Muscle of back (tissue), 13 donors: ENCODE results near the gene NEO1. TPM values are rescaled to one million over a fixed set of nuclear protein-coding genes. Genes with fewer than 3 reads are reported as not detected.

Experiments
- DNase-seq, 3 donors: peaks; one replicate each; pipeline versions ENCODE4 v3.0.0 to v3.0.0-alpha.2; 2013
- long read RNA-seq, 9 donors: transcript quantifications; one replicate each; lab custom pipeline, GENCODE V29; 2026
- polyA plus RNA-seq, 10 donors: library from polyadenylated mRNA; unstranded; fragments of 120-200 nt; gene quantifications; one replicate each; pipeline ENCODE4 v1.2.1, GENCODE V29; 2013; ENCODE audit not compliant: insufficient read length in 10 of 10

Gene NEO1
- polyA plus RNA-seq: 10 to 100 TPM; 45.1 to 57.4 (median 49.9) TPM
- long read RNA-seq, donor 1: 0 reads
- long read RNA-seq, donor 2, partial matches to known transcripts: 0 of 1 reads
- long read RNA-seq, donor 2, other reads (novel, unspliced or antisense): 0 of 1 reads
- long read RNA-seq, donor 3: 0 reads
- long read RNA-seq, donor 4: 0 reads
- long read RNA-seq, donor 5: 0 reads
- long read RNA-seq, donor 6: 0 reads
- long read RNA-seq, donor 7: 0 reads
- long read RNA-seq, donor 8: 0 reads
- long read RNA-seq, donor 9: 0 reads

DNA sequence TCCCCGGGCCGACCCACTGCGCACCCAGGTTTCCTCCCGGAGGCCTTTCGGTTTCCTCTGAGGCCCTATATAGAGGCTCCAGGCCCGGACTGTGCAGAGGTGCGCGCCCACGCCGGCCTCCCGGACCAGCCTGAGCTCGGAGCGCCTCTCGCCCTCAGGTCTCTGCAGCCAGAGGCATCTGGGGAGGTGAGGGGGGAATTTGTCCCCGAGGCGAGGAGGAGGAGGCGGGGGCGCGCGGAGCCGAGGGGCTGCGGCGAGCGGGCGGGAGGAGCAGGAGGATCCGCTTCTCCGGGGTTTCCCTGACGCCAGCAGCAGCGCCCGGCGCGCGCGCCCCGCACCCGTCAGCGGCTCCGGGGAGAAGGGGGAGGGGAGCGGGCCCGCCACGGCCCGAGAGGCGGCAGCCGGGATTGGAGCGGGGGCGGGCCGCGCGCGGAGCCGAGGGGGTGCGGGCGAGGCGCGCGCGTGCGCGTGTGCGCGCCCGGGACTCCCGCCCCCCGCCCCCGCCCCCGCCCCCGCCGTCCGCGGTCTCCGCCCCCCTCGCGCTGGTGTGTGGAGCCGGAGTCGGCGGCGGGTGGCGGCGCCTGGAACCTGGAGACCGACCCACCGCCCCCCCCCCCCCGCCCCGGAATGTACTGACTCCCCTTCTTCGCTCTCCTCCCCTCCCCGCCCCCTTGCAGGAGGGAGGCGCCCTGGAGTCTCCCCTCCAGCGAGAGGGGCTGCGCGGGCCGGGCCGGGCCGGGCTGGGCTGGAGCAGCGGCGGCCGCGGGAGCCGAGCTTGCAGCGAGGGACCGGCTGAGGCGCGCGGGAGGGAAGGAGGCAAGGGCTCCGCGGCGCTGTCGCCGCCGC lies at the start of gene NEO1:
NEO1 (plus strand) TSS at position 657 of the 846 bp plus-strand sequence. CDS start 213 bp downstream, outside the sequence.
- DNase-seq: peak; percentile 89 to 95 (median 89)

DNA sequence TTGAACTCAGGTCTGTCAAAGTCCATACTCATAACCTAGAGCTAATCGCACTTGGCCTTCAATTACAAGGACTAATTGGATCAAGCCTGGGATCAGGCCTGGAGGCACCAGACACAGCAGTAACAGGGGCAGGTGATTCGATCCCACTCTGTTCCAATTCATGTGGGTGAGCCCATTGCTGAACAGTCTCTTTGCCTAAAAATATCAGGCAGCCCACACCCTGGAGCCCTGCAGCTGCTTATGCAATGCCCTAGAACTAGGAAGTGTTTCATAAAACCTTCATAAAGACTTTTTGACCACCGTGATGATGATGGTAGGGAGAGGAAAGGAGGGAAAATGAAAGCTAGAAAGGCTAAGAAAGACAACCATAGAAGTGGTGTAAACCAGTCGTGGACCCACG lies 47.8 kb upstream of the NEO1 start:
- DNase-seq: no peak

DNA sequence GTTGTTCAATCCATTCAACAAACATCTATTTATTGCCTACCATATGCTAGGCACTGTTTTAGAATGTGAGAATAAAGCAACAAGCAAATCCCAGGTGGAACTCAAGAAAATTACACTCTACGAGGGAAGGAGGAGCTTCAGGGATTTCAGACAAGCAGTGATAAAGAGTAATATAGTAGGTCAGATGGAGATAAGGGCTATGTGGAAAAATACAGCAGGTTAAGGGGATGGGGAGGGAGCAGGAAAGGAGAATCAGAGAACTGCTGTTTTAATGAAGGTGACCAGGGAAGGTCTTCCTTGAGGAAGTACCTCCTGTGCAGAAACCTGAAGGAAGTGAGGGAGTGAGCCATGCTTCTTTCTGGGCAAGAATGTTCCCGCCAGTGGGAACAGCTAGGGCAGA lies 47.2 kb upstream of the NEO1 start:
- no peak for DNase-seq

DNA sequence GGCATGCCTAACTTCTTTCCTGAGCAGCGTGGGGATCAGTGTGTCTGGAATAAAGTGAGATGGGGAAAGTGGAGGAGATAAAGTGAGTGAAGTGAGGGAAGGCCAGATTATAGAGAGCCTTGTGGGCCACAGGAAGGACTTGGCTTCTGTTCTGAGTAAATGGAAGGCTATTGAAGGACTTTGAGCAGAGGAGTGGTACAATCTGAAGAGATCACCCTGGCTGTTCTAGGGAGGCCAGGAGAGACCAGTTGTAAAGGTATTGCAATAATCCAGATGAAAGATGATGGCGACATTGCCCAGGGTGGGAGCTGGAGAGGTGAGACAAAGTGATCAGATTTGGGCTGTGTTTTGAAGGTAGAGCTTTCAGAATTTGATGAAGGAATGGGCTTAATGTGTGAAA lies 46.8 kb upstream of the NEO1 start:
- no peak for DNase-seq

- DNase-seq: no peak
Measured at GRCh38 chr15:73006523-73006922, 45.7 kb upstream of the NEO1 start.

DNA sequence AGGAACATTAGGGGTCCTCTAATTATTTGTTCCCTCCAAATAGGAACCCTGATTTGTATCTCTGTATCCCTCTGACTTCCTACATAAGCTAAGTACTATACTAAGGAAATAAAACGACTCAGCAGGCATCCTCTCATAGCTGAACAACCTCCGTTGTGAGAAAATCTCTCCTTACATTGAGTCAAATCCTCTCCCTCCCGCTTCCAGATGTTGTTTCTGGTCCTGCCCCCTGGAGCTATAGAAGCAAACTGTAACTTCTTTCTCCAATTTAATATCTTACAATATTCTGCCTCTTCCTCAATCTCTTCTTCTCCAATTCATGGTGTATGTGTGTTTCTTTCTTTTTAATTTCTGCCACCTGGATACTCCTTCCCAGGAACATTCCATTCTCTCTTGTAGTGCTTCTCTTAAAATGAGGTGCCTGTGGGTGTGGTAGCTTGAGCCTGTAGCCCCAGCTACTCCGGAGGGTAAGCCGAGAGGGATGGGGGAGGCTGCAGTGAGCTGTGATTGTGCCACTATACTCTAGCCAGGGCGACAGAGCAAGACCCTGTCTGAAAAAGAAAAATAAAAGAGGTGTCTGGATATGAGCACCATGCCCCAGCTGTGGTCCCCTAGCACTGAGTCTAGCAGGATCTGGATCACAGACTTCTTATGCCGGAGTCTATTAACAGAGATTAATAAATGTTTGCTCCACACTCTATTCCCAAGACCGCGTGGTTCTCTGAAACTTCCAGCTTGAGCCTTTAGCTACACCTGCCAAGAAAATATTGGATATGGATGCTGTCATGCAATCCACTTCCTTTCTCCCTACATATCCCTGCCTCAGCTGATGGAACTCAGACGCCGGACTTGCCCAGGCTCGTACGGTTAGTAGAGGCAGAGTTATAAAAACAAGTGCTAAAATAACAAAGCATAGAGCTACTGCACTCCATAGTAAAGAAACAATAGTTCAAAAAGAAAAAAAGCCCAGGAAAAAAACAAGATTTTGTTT lies 42.9 kb upstream of the NEO1 start:
- DNase-seq: peak; percentile 47 to 79 (median 58)

GRCh38 chr15:73010154-73011152 lies 41.8 kb upstream of the NEO1 start:
- peak in 2 of 3 donors; percentile 20 to 58 for DNase-seq

DNA sequence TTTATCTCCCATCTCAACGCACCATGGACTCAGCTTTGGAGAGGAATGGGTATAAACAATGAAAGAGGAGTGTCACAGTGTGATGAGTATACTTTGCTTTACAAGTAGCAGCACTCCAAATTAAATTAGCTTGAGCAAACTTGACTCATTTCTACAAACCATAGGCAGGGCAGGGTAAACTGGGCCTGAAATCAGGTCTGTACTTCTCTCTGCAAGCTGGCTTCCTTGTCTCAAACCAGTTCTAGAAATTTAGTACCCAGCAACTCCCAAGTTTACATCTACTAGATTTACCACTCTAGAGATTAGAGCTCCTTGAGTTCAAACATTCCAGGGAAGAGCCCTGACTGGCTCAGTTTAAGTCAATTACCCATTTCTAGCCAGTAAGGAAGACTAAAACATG lies 37.4 kb upstream of the NEO1 start:
- no peak for DNase-seq

GRCh38 chr15:73015493-73015892 lies 36.8 kb upstream of the NEO1 start:
- no peak for DNase-seq

DNA sequence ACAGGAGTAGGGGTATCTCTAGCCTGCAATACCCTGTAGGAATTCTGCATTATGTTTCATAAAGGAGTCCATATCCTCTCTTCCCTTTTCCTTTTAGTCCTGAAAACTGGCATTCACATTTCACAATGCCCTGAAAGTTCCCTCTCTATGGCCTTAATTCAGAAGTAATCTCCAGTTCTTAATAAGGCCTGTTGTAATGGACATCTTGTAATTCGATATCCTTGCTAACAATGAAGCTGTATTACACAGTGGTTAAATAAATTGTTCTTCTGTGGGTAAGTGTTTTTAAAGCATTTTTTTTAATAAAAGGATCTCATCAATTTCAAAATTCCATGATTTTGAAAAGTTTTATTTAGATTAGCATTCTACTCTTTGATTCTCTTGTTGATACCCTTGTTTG lies 34.3 kb upstream of the NEO1 start:
- no peak for DNase-seq

DNA sequence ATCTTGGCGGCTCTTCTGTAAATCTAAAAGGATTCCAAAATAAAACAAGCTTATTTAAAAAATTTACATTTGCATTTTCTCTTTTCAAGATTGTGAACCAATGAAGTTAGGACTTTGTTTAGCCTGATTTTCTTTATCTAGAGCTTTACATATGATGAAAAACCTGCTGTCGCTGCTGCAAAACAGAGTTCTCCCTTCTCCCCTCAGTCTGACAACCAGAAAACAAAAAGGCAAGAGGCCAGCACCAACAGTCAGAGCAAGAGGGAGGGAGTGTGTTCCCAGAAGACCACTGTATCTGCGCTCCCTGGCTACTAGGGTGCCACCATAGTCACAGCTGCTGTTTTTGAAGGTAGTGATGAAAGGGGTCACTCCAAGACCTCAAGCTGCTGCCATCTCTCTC lies 33.1 kb upstream of the NEO1 start:
- no peak for DNase-seq

GRCh38 chr15:73019601-73020146 lies 32.6 kb upstream of the NEO1 start:
- no peak for DNase-seq

DNA sequence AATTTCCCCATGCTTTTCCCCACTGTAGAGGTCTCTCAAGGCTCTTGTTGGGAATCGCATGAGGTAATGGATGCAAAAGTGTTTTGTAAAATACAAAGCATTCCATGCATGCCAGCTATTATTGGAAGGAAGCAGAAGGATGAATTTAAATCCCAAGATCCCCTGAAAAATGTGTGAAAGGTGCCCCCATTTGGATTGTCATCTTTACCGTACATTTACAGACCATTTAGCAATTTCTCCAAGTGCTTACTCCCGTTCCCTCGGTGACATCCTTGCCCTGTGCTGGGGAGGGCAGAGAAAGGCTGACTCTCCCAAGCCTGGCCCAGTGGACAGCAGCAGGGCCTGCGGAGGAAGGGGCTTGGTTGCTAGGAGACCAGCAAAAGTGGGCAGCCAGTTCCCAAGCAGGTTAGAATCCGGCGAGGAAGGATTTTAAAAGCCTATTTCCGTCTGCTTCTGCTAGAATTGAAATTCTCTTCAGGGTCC lies 31.1 kb upstream of the NEO1 start:
- DNase-seq: no peak

DNA sequence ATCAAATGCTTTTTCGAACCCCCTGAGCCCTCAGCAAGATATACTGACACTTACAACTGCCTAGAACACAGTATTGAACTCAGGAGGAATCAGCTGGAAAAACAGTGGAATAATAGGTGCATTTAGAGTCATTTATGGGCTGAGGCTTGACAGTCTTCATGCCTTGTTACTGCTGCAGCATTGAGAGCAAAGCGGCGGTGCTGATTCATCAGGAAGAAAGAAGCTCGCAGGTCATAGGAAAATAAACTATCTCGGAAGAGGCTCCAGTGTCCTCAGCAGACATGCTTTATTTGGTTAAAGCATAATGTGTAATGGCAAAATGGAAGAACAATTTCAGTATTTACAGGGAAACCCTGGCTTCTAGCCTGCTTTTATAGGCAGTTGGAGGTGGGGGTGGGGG lies 30.1 kb upstream of the NEO1 start:
- DNase-seq: no peak

DNA sequence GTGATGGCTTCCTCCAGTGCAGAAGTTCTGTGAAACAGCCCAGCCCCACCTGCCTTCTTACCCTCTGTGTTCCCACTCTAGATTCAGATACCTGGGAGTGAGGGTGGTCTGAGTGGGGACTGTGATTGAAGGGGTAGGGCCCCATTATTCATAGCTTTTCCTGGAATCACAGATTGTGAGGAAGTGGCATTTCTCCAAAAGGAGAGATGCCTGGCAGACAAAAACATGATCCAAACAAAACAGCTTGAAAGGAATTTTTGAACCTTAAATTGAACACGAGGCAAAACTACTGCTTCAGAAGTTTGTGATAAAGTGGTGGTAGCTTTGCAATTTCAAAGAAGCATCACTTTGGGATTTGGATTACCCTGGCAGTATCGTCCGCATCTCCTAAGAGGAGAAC lies 29.2 kb upstream of the NEO1 start:
- DNase-seq: no peak

DNA sequence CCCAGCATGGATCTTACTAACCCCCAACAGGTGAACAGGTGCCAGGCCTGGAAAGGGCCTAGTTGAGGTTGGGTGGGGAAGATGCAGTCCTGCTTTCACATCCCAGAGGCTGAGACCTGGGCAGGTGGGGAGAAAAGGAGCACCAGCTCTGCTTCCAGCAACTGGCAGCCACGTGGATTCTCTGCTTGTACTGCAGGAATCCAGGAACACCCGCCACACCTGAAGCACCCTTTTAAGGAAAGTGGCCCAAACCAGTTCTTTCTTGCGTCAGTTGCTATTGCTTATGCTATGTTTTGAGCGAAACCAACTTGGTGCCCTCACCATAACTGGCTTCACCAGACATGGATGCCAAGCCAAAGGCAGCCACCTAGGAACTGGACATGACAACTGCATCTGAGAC lies 28.1 kb upstream of the NEO1 start:
- DNase-seq: no peak

DNA sequence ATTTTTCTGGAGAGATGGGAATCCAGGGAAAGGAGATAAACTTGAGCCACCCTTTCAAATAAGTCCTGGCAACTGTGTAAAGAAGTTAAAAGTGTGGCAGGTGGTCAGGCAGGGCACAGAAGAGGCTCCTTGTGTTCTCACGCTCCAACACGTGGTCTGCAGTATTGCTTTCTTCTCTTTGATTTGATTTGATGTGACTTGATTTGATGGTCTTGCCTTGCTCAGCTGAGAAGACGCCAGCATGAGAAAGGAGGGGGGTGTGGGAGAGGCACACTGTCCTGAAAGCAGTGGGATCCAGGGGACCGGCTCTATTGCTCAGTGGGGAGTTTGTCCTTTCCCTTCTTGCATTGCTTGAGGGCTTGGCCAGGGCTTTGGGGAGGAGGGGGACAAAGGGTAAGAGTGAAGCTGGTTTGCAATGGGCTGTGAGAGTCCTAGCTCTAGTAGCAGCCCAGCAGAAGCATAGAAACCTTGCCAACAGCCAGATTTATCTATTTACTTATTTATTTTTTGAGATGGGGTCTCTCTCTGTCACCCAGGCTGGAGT lies 25.7 kb upstream of the NEO1 start:
- no peak for DNase-seq

DNA sequence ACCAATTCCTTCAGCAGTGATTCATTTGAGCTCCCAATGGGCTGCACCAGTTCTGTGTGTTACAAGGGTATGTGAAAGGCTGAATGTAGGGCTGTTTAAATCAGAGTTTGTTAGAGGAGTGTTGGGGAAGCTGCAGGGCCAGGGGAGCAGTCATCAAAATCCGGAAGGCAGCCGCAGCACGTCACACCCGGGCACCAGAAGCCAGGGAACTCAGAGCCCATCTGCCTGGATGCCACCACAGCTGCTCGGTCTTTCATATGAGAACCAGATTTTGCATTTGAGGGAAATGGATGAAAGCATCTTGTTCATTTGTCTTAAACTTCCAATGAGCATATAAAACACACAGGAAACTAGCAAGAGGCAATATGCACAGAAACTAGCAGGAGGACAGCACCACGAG lies 24.2 kb upstream of the NEO1 start:
- peak in 1 of 3 donors; percentile 7 for DNase-seq

DNA sequence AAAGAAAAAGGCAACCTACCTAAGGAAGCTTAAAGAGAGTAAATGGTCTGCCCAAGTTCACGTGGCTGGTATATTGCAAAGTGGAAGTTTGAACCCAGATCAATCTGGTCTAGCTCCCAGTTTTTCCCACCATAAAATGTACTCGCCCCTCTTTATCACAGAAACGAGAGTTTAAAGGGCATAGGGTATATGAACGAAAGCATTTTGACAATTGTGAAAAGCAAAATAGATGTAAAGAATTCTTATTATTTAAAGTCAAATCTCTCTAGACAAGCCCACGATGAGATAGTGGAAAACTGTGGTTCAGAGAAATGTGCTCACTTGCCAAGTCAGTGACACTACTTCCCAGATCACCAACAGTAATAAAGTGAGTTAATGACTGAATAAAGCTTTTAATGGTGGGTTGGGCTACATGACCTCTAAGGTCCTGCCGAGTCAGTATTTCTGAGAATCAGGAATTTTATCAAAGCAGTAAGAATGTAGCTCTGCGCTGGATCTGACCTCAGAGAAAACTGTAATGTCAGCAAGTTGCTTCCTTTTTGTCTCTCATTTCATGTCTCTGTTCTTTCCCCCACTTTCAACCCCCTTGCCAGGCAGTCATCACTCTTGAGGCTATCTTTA lies 23.3 kb upstream of the NEO1 start:
- peak; percentile 12 to 70 (median 34) for DNase-seq
